NK-92 (cell line): ENCODE data around the gene MAPK7.

Experiments
- DNase-seq: peaks from one replicate; lab custom pipeline; 2025; ENCODE audit not compliant: unreplicated experiment; lab: John Stamatoyannopoulos, UW

The MAPK7 gene

GRCh38 chr17:19378416-19379360 lies at the start of gene MAPK7:
Gene MAPK7, plus strand, starts transcription at chr17:19378498. Its CDS starts 403 bp downstream, at chr17:19378901.
- DNase-seq, result no peak

DNA sequence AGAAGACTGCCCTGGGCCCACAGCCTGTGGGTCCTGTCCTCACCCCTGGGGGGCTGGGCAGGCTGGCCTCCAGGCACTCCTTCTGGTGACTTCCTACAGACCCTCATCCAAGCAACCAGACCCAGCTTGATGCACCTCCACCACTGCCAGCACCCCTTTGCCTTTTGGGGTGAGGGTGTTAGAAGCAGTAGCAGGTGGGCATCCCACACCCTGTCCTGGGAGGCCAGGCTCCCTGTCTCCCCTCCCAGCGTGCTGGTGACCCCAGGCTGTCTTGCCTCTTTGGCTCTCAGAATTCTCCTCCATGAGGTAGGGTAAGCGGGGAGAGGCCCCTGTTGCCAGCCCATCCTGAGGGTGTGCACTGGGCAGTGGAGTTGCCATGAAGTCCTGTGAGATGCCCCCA lies 49.2 kb upstream of the MAPK7 start:
- no peak for DNase-seq

DNA sequence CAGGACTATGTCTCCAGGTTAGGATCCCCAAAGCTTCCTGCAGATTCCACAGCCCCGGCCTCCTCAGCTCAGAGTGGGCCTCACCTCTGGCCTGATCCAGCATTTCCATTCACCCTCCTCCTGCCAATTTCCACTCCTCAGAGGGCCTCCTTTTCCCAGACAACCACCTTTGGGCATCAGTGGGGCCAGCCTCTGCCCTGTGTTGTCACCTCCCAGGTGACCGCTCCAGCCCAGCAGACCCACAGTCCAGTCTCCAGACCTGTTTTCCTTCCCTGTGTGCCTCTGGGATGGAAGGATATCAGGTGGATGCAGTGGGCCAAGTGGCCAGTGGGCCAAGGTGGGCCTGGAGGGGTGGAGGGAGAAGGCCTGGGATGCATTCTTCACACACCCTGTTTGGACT lies 48.5 kb upstream of the MAPK7 start:
- no peak for DNase-seq

DNA sequence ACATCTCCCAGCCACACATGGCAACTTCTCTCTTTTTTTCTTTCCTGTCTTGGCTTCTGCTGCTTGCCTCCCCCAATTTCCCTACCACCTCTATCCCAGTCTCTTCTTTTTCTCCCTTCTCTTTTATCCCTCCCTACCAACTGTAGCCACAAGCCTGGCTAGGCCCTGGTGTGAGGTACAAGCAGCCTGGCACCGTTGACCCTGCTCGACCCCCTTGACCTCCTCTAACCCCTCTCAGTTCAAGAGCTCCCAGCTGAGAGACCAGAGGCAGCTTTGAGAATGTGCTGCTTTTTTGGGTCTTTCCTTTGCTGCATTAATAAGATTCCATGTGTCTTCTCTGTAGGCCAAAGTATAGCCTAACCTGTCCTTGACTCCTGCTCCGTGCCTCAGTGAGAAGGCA lies 48.0 kb upstream of the MAPK7 start:
- DNase-seq, result no peak

GRCh38 chr17:19331134-19331533 lies 47.2 kb upstream of the MAPK7 start:
- no peak for DNase-seq

- no peak for DNase-seq
These were observed 46.6 kb upstream of the MAPK7 start for GRCh38 chr17:19331543-19332245.

DNA sequence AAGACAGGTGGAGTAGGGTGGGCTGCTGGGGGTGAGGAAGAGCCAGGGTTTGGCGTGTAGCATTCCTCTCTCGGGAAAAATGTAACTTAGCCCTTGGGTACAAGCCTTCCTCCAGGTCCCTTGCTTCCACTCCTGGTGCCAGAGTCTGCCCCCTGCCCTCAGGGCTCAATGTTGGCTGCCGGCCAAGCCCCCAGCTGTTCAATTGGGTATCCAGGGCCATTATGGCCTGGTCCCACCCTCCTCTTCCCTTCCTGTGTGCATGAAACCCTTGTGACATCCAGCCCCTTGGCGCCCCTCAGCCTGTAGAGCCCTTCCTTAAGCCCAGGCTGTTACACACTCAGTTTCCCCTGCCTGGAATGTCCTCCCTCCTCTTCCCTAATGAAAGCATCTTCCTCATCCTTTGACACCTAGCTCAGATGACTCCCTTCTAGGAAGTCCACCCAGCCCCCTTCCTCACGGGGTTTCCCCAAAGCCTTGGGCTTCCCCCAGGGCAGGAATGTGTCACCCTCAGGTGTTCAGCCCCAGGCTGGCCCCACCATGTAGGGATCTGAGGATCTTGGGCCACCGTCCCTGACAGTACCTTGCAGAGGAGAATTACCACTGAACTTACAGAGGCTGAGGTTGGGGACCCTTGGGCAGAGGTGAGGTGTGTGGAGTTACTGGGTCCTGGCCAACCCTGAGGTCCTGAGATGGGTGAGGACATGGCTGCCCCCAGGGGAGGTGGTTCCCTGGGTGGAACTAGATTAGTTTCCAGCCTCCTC lies 45.7 kb upstream of the MAPK7 start:
- no peak for DNase-seq

DNA sequence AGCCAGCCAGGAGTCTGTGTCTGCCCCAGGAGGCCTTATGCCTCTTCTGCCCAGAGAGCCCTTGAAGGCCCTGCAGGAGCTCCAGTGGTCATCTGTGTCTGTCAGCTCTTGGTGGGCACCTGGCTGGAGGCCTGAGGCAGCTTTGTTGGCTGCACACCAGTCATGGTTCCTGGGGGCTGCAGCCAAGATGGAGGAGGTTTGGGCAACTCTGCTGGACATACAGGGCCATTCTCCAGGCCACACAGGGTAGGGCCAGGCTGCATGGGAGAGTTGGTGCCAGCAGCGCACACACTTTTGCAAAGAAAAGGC lies 45.2 kb upstream of the MAPK7 start:
- no peak for DNase-seq

GRCh38 chr17:19333736-19334290 lies 44.5 kb upstream of the MAPK7 start:
- DNase-seq, result no peak

GRCh38 chr17:19334331-19334730 lies 44.0 kb upstream of the MAPK7 start:
- DNase-seq, result no peak

DNA sequence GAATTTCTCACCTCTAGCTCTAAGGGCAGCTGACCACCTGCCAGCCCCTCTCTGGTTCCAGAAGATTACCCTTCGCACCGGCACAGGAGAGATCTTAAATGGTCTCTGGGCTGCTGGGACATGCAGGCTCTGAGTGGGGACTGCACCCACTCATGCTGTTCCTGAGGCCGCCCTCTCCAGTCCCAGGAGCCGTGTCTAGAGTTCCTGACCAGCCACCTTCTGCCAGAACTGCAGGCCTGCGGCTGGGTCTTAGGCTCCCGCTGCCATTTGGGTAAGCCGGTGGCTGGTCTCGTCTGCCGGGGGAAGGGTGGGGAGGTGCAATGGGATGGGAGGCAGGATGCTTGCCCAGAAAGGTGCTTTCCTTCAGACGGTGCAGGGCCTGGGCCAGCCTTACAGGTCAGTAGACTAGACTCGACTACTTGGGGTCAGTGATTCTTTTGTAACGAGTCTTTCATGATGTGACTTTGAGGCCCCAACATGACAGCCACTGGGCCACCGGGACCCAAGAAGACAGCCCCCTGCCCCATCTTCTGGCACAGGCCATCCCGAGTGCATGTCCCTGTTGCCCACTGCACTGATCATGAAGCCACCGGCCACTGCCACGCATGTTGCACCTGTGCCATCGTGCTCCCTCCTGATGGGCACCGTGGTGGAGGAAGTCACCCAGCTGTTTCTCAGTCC lies 42.2 kb upstream of the MAPK7 start:
- DNase-seq, result no peak

GRCh38 chr17:19336938-19337711 lies 41.2 kb upstream of the MAPK7 start:
- DNase-seq, result no peak

DNA sequence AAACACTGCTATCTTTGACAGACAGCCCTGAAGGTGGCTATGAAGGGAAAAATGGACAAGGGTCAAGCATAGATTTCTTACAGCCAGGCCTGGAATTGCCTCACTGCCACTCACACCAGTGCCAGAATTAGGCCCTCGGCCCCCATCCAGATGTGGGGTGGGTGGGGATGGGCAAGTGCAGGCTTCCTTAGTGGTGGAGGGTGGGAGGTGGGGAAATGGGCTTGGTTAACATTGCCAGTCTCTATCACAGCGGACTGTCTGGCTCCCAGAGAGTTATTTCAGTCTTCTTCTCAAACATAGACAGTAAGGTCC lies 40.6 kb upstream of the MAPK7 start:
- no peak for DNase-seq

DNA sequence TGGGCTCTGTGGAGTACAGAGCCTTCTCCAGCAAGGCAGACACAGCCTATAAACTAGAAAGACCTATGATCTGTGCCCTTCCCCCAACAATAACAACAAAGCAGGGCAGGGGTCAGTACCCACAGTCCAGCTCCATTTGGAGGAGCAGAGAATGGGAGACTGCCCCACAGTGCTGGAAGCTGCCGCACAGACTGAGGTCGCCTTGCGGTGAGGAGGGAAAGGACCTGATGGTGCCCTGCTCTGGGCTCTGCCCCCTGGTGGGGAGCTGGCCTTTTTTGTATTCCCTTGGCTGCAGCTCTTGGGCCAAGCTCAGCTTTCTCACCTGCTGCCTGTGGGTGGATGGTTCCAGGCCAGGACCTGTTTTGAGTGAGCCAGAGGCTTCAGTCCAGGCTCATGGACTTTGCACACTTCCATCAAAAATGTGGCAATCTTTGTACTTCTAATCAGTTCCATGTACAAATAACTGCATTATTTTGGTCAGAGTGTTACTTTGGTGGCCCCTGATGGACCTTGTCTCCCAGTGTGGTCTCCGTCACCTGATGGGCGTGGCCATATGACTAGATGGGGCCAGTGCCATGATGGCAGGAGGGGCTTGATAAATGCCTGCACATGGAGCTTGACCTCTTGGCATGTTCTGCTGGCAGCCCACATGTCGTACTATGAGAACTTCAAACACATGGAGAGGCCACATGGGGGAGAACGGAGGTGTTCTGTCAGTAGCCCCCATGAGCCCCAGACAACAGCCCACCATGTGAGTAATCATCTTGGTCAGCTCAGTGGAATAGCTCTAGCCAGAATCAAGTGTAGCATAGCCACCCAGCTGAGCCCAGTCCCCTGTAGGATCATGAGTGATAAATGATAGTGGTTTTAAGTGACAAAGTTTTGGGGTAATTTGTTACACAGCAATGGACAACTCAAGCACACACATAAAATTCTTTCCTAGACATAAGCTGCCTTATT lies 40.0 kb upstream of the MAPK7 start:
- DNase-seq, result no peak

DNA sequence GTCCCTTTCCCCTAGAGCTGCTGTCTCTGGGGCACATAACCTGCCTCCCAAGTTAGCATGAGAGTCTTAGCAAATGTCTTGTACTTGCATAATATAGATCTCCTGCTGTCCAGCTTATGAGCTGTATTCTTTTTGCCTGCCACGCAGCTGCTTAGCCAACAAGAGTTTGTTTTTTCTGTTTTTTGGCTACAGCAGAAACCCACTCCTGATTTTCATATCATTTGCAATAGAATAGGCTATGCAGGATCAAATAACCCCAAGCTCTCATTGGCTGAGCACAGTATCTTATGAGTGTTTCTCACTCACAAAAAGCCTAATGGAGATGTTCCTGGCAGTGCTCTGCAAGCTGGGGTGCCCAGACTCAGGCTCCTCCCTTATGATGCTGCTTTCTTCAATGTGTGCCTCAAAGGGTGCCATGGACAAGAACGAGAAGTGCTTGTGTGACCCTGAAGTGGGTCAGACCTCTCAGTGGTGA lies 38.9 kb upstream of the MAPK7 start:
- DNase-seq, result no peak

DNA sequence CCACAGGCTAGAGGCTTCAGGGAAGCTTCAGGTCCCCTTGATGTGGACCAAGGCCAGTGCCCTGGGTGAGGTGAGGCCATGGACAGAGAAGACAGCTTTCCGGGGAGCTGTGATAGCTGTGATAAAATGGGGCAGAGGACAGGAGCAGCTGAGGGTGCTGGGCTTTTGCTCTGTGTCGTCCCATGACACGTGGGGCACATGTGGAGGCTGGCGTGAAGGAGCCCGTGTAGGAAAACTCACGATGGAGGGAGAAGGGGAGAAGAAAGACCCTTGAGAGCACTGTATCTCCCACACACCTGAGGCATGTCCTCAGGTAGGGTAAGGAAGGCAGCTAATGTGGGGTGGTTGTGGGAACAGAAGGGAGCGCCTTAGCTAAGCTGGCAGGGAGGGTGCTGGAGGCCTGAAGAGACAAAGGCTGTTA lies 37.1 kb upstream of the MAPK7 start:
- no peak for DNase-seq

- no peak for DNase-seq
These were observed 36.4 kb upstream of the MAPK7 start for GRCh38 chr17:19341641-19342610.
